ENCODE measurements around the gene ORC2. TPM values are rescaled to one million over a fixed set of nuclear protein-coding genes. Genes with fewer than 3 reads are reported as not detected.

Gene ORC2
- polyA plus RNA-seq, 1 donor = 23.9 TPM

DNA sequence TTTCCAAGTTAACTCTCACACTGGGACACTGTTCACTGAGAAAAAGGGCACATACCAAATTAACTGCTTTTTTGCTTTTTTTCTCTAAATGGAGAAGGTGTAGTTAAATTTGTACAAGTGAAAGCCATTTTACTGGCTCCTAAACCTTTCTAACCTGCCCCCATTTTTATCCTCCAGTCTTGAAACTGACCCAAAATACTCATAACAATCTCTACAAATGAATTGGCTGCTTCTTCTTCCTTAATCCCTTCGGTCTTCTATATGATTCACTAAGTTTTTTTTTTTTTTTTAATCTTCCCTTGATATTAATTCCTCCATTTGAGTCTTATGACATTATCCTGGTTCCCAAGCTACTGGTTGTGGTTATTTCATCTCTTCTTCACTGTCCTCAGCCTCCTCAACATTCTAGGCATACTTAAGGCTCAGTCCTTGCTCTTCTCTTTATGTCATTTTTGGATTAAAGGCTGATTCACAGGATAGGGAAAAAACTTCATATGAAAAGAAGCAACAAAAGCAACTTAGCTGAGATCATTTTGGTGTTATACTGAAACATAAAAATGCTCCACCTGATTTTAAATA is 19.8 kb downstream of the ORC2 start:
- 86% methylated on average over 1 of the region's 1 CpG for WGBS (ENCODE audit: insufficient coverage, low lambda C conversion rate)
- DNase-seq = no peak
- H3K4me3 ChIP-seq (ENCODE audit: low read length) = no peak overlapping the region
- peaks cover 13% of the 10 kb centered on the region for H3K4me1 ChIP-seq (ENCODE audit: control insufficient read depth, insufficient read depth, low read length)
- no peaks in the 10 kb centered on the region for H3K9me3 ChIP-seq (ENCODE audit: control insufficient read depth, low read depth, low read length)
- peaks cover 49% of the 10 kb centered on the region for H3K36me3 ChIP-seq (ENCODE audit: control insufficient read depth, insufficient read depth, low read length)
- H3K27ac ChIP-seq (ENCODE audit: low read length) = no peak overlapping the region
- no peaks in the 10 kb centered on the region for H3K27me3 ChIP-seq (ENCODE audit: control insufficient read depth, insufficient read depth, low read length)

DNA sequence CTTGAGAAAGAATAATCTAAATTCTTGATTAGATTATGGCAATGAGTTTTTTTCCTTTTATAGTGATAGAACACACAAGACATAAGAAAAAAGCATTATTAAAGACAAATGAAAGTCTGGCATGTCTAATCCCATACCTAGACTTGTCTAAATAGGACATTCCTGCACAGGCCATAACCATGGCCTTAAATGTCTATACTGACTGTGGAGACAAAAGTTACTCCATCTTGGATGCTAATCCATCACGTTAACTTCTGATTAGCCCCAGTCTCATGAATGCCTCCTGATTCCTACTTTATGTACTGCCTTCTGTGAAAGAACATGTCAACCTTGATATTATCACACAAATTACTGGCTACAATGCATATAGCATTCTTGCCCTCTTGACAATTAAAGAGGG is 23.6 kb downstream of the ORC2 start:
- peaks cover 7% of the 10 kb centered on the region for H3K4me1 ChIP-seq (ENCODE audit: control insufficient read depth, insufficient read depth, low read length)
- no peaks in the 10 kb centered on the region for H3K9me3 ChIP-seq (ENCODE audit: control insufficient read depth, low read depth, low read length)
- H3K27me3 ChIP-seq (ENCODE audit: control insufficient read depth, insufficient read depth, low read length) = no peaks in the 10 kb centered on the region
- no peak overlapping the region for H3K27ac ChIP-seq (ENCODE audit: low read length)
- peaks cover 47% of the 10 kb centered on the region for H3K36me3 ChIP-seq (ENCODE audit: control insufficient read depth, insufficient read depth, low read length)
- no CpG with 5 or more reads among the region's 1 CpG for WGBS (ENCODE audit: insufficient coverage, low lambda C conversion rate)
- H3K4me3 ChIP-seq (ENCODE audit: low read length) = no peak overlapping the region
- no peak for DNase-seq

DNA sequence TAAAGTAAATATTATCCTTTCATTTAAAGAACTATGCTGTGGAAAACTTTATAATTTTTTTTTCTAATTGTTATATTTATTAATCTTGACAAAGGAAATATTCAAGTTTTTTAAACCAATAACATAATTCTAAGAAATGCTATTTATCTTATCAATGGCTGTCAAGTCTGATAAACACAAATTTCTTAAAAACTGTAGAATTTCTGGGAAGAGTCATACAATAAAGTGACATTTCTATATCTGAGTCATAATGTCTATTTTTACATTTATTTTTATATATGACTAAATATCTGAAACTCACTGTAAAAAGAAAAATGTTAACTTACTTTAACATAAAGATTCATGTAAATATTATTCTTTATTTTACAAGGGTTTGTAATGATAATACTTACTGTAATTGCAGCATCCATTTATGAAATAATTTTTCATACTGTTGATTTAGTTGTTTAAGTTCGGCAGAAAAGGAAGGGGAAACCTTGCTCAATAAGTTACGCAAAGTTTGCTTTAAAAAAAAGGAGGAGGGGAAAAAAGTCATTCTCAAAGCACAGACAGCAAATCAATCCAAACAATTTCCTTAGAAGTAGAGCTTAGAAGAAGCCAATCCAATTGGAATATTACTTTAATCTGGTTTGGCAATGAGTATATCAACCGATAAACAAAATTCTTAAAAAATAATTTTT is 32.4 kb downstream of the ORC2 start:
- Histone ChIP-seq H3K27ac (ENCODE audit: low read length) (no peak overlapping the region), H3K4me1 (ENCODE audit: control insufficient read depth, insufficient read depth, low read length) (no peaks in the 10 kb centered on the region), H3K4me3 (ENCODE audit: low read length) (no peak overlapping the region), H3K36me3 (ENCODE audit: control insufficient read depth, insufficient read depth, low read length) (peaks cover 51% of the 10 kb centered on the region), H3K27me3 (ENCODE audit: control insufficient read depth, insufficient read depth, low read length) (no peaks in the 10 kb centered on the region), H3K9me3 (ENCODE audit: control insufficient read depth, low read depth, low read length) (no peaks in the 10 kb centered on the region)
- no peak for DNase-seq
- 88% methylated on average over 3 of the region's 3 CpGs for WGBS (ENCODE audit: insufficient coverage, low lambda C conversion rate)

DNA sequence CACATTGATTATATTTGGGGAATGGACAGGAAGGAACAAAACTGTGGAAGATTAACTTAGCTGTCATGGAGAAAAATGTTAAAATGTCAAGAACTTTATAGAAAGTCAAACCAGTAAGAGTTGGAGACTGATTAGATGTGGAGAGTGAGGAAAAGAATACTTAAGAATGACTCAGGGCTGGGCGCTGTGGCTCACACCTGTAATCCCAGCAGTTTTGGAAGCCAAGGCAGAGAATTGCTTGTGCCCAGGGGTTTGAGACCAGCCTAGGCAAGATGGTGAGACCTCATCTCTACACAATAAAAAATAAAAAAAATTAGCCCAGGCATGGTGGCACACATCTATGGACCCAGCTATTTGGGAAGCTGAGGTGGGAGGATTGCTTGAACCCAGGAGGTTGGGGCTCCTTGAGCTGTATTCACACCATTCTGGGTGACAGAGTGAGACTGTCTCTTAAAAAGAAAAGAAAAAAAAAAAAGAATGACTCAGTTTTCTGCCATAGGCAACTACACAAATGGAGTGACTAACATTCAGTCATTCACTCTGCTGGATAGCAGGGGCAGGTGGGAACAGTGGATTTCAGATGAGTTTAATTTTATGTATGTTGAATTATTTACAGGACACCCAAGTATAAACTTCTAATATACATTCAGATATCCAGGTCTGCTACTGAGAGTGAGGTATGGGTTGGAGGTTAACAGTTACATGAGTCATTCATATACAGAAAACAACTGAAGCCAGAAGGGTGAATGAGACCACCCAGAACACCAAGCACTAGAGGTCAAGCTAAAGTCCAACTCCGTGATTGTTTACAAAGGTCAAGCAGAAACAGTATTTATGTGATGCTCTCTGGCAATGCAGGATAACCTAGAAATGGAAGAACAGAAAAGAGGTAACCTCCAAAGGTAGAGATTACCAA is 33.9 kb downstream of the ORC2 start:
- no peak for DNase-seq
- no peaks in the 10 kb centered on the region for H3K27me3 ChIP-seq (ENCODE audit: control insufficient read depth, insufficient read depth, low read length)
- no peaks in the 10 kb centered on the region for H3K4me1 ChIP-seq (ENCODE audit: control insufficient read depth, insufficient read depth, low read length)
- WGBS (ENCODE audit: insufficient coverage, low lambda C conversion rate) = no CpG with 5 or more reads among the region's 2 CpGs
- no peak overlapping the region for H3K27ac ChIP-seq (ENCODE audit: low read length)
- H3K9me3 ChIP-seq (ENCODE audit: control insufficient read depth, low read depth, low read length) = no peaks in the 10 kb centered on the region
- peaks cover 49% of the 10 kb centered on the region for H3K36me3 ChIP-seq (ENCODE audit: control insufficient read depth, insufficient read depth, low read length)
- no peak overlapping the region for H3K4me3 ChIP-seq (ENCODE audit: low read length)

DNA sequence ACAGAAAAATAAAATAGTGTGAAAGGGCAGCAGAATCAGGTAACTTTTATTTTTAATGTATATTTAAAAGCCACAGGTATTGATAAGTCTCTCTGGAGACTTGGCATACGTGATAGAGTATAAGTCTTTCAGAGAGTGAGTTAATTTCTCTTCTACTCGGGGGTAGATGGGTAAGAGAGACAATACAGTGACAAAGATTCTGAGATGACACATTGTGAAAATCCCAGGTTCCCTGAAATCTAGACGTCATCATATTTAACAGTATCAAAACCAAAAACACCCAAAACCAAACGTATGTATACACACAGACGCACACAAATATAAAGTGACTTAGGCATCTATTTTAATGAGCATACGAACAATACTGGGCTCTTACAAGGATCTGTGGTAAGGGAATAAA is 41.0 kb downstream of the ORC2 start:
- Histone ChIP-seq H3K9me3 (ENCODE audit: control insufficient read depth, low read depth, low read length) (no peaks in the 10 kb centered on the region), H3K36me3 (ENCODE audit: control insufficient read depth, insufficient read depth, low read length) (peaks cover 66% of the 10 kb centered on the region), H3K27me3 (ENCODE audit: control insufficient read depth, insufficient read depth, low read length) (no peaks in the 10 kb centered on the region), H3K4me1 (ENCODE audit: control insufficient read depth, insufficient read depth, low read length) (no peaks in the 10 kb centered on the region), H3K4me3 (ENCODE audit: low read length) (no peak overlapping the region), H3K27ac (ENCODE audit: low read length) (no peak overlapping the region)
- WGBS (ENCODE audit: insufficient coverage, low lambda C conversion rate) = 96% methylated on average over 5 of the region's 6 CpGs
- no peak for DNase-seq

DNA sequence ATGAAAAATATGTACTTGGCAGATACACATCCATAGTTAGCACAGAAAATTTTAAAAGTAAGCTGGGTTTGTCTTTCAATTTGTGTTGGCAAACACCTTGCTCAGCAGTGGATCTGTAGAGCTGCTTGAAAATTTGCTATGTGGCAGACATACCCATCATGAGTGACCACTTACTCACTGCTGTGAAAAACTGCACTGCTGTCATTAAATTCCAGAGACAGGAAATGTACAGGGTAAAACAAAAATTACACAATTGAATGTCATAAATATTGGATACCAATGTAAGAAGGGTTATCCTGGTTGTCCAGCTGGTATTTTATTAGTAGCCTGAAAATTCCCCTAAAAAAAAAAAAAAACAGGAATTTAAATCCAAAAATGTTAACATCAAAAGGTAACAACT is 49.8 kb downstream of the ORC2 start:
- Histone ChIP-seq H3K9me3 (ENCODE audit: control insufficient read depth, low read depth, low read length) (no peaks in the 10 kb centered on the region), H3K4me1 (ENCODE audit: control insufficient read depth, insufficient read depth, low read length) (no peaks in the 10 kb centered on the region), H3K27me3 (ENCODE audit: control insufficient read depth, insufficient read depth, low read length) (no peaks in the 10 kb centered on the region), H3K36me3 (ENCODE audit: control insufficient read depth, insufficient read depth, low read length) (peaks cover 64% of the 10 kb centered on the region), H3K4me3 (ENCODE audit: low read length) (no peak overlapping the region), H3K27ac (ENCODE audit: low read length) (no peak overlapping the region)
- no peak for DNase-seq

DNA sequence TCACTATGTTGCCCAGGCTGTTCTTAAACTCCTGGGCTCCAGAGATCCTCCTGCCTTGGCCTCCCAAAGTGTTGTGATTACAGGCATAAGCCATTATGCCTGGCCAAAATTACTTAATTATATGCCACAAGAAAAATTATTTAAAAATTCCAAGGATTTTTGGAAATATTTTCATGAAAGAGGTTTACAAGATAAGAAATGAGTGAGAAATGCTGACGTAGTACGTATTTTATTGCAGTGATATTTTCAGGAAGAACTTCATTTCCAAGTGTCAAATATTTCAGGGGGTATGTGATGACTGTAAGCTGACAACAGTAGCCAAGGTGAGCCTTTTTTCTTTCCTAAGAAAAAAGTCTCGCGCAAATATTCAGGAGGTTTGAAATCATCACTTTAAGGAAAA is 53.5 kb downstream of the ORC2 start:
- Histone ChIP-seq H3K36me3 (ENCODE audit: control insufficient read depth, insufficient read depth, low read length) (peaks cover 43% of the 10 kb centered on the region), H3K27me3 (ENCODE audit: control insufficient read depth, insufficient read depth, low read length) (no peaks in the 10 kb centered on the region), H3K27ac (ENCODE audit: low read length) (no peak overlapping the region), H3K4me1 (ENCODE audit: control insufficient read depth, insufficient read depth, low read length) (no peaks in the 10 kb centered on the region), H3K9me3 (ENCODE audit: control insufficient read depth, low read depth, low read length) (no peaks in the 10 kb centered on the region), H3K4me3 (ENCODE audit: low read length) (no peak overlapping the region)
- WGBS (ENCODE audit: insufficient coverage, low lambda C conversion rate) = 94% methylated on average over 4 of the region's 4 CpGs
- DNase-seq = no peak

DNA sequence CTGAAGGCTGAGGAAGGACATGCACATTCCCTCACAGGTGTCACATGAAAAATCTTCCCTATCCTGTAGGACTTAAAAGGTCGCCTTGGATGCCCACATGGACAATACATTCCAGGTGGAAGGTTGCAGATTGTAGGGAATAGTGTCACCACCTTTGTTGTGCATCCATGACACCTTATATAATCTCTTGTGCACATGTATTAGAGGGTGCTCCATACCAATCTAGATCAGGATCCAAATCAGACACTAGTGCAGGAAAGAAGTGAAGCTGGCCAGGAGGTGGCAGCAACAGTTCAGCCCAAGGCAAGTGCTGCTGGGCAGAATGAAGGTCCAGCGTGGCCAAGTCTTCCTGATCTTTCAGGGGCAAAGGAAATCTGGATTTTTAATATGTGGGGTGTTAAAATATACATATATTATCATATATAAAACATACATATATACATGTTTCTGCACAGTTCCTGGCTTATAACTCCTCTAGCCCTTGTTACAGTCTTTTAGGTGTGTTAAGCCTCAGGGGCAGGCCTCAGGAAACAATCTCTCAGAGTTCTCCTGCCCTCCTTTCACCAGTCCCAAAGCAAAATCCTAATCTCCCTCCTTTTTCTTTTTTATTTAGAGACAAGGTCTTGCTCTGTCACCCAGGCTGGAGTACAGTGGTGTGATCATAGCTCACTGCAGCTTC is 57.7 kb downstream of the ORC2 start:
- peak; percentile 44 to 55 for DNase-seq
- Histone ChIP-seq H3K36me3 (ENCODE audit: control insufficient read depth, insufficient read depth, low read length) (peaks cover 30% of the 10 kb centered on the region), H3K9me3 (ENCODE audit: control insufficient read depth, low read depth, low read length) (no peaks in the 10 kb centered on the region), H3K4me3 (ENCODE audit: low read length) (no peak overlapping the region), H3K27me3 (ENCODE audit: control insufficient read depth, insufficient read depth, low read length) (no peaks in the 10 kb centered on the region), H3K27ac (ENCODE audit: low read length) (no peak overlapping the region), H3K4me1 (ENCODE audit: control insufficient read depth, insufficient read depth, low read length) (no peaks in the 10 kb centered on the region)
- WGBS (ENCODE audit: insufficient coverage, low lambda C conversion rate) = no CpG with 5 or more reads among the region's 2 CpGs

DNA sequence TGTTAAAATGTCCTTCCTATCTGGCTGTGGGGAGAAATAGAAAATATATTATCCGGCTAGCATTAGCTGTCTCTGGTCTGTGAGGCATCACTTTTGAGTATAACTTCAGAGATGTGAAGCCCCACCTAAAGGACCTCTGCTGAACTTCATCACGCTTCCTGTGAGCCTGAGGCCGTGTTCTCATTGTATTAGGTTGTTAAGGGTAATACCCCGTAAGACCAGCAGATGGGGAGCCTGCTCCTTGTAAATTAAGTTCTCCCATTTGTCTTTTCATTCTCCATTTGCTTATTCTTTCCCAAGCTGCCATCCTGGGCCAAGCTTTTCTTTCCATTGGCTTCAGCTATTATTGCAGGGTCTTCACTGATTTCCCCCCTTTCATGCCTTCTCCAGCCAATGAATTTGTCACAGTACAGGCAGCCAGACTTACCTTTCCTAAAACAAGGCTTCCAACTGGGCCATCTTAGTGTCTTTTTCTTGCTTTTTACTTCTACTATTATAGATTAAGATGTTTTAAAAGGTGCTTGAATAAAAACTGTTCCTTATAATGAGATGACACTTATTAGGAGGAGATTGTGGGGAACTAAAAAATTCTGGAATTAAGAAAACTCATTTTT is 61.9 kb downstream of the ORC2 start:
- peaks cover 54% of the 10 kb centered on the region for H3K36me3 ChIP-seq (ENCODE audit: control insufficient read depth, insufficient read depth, low read length)
- 0% methylated on average over 1 of the region's 4 CpGs for WGBS (ENCODE audit: insufficient coverage, low lambda C conversion rate)
- H3K27ac ChIP-seq (ENCODE audit: low read length) = no peak overlapping the region

DNA sequence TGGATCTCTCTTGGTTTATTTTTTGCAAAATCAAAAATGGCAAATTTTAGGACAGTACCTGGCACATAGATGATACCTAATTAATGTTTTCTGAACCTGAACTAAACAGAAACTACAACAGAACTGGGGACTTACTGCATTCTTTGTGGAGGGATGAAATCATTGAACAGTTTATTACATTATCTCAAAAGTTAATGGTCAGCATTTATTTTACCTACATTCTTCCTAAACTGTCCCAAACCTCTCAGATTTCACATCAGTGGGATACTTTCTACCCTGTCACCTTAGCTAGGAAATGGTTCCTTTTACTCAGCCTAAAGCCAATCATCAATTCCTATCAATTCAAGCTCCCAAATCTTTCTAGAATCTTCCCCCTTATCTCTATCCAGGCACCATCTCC is 64.0 kb downstream of the ORC2 start:
- Histone ChIP-seq H3K27ac (ENCODE audit: low read length) (no peak overlapping the region), H3K9me3 (ENCODE audit: control insufficient read depth, low read depth, low read length) (no peaks in the 10 kb centered on the region), H3K27me3 (ENCODE audit: control insufficient read depth, insufficient read depth, low read length) (no peaks in the 10 kb centered on the region), H3K4me1 (ENCODE audit: control insufficient read depth, insufficient read depth, low read length) (no peaks in the 10 kb centered on the region), H3K36me3 (ENCODE audit: control insufficient read depth, insufficient read depth, low read length) (peaks cover 66% of the 10 kb centered on the region), H3K4me3 (ENCODE audit: low read length) (no peak overlapping the region)
- no peak for DNase-seq

More for the DNA sequence above, 61.9 kb downstream of the ORC2 start:
- peak; percentile 72 to 79 for DNase-seq
- no peak overlapping the region for H3K4me3 ChIP-seq (ENCODE audit: low read length)
- H3K27me3 ChIP-seq (ENCODE audit: control insufficient read depth, insufficient read depth, low read length) = no peaks in the 10 kb centered on the region
- no peaks in the 10 kb centered on the region for H3K9me3 ChIP-seq (ENCODE audit: control insufficient read depth, low read depth, low read length)
- no peaks in the 10 kb centered on the region for H3K4me1 ChIP-seq (ENCODE audit: control insufficient read depth, insufficient read depth, low read length)

All from large intestine (tissue), 3 donors.